ENCODE results near the gene POLR2J.
A peak's percentile ranks its signal among the peaks of the same experiment; 100 is the strongest.

POLR2J gene

GRCh38 chr7:102433219-102434038 lies 45.3 kb downstream of the POLR2J start, which contains the start of gene ORAI2:
Gene ORAI2 (plus strand): TSS chr7:102433575. CDS start chr7:102438957, 5,382 bp downstream.
- DNase-seq (ENCODE audit: low spot score): peak; percentile 78
- POLR2A ChIA-PET (ENCODE audit: low non-redundant PET): interaction anchor here (0.7 kb wide), 1 partner anchor 39 kb away, joined by 3 read pairs; no protein-coding TSS in a partner anchor
- TF ChIP-seq, protein P1, sequence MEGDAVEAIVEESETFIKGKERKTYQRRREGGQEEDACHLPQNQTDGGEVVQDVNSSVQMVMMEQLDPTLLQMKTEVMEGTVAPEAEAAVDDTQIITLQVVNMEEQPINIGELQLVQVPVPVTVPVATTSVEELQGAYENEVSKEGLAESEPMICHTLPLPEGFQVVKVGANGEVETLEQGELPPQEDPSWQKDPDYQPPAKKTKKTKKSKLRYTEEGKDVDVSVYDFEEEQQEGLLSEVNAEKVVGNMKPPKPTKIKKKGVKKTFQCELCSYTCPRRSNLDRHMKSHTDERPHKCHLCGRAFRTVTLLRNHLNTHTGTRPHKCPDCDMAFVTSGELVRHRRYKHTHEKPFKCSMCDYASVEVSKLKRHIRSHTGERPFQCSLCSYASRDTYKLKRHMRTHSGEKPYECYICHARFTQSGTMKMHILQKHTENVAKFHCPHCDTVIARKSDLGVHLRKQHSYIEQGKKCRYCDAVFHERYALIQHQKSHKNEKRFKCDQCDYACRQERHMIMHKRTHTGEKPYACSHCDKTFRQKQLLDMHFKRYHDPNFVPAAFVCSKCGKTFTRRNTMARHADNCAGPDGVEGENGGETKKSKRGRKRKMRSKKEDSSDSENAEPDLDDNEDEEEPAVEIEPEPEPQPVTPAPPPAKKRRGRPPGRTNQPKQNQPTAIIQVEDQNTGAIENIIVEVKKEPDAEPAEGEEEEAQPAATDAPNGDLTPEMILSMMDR (conservative IDR thresholded peaks at IDR 0.05; ENCODE audit: low read depth): no peak

DNA sequence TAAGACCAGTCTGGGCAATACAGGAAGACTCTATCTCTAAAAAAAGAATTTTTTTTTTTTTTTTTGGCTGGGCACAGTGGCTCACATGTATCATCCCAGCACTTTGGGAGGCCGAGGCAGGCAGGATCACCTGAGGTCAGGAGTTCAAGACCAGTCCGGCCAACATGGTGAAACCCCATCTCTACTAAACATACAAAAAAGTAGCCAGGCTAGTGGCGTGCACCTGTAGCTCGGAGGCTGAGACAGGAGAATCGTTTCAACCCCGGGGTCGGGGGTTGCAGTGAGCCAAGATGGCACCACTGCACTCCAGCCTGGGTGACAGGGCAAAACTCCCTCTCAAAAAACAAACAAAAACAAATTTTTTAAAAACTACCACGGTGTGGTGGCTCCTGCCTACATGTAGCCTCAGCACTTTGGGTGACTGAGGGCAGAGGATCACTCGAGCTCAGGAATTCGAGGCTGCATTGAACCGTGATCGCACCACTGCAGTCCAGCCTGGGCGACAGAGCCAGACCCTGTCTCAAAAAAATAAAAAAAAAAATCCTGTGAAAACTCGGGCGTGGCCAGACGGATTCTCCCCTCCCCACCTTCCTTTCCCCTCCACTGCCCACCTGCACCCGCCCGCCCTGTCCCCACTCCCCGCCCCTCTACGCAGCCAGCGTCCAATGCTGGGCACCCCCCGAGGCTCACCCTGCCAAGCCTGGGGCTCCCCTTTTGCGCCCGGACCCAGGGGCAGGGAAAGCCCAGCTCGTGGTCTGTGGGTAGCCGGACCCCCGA lies 46.1 kb downstream of the POLR2J start:
- no peak for DNase-seq (ENCODE audit: low spot score)
- ChIA-PET POLR2A (ENCODE audit: low non-redundant PET) (interaction anchor here (0.5 kb wide), 1 partner anchor 112 kb away, joined by 5 read pairs; no protein-coding TSS in a partner anchor), CTCF (no interaction called here)
- TF ChIP-seq, protein P1 (conservative IDR thresholded peaks at IDR 0.05; ENCODE audit: low read depth): no peak
- peak overlapping the region; percentile 89 for H3K27ac ChIP-seq

More at GRCh38 chr7:102433219-102434038, 45.3 kb downstream of the POLR2J start, which contains the start of gene ORAI2:
- peak within 1 kb of the TSS; percentile 89 for H3K27ac ChIP-seq
- CTCF ChIA-PET: interaction anchor here (0.6 kb wide), 1 partner anchor 18 kb away, joined by 3 read pairs; no protein-coding TSS in a partner anchor

DNA sequence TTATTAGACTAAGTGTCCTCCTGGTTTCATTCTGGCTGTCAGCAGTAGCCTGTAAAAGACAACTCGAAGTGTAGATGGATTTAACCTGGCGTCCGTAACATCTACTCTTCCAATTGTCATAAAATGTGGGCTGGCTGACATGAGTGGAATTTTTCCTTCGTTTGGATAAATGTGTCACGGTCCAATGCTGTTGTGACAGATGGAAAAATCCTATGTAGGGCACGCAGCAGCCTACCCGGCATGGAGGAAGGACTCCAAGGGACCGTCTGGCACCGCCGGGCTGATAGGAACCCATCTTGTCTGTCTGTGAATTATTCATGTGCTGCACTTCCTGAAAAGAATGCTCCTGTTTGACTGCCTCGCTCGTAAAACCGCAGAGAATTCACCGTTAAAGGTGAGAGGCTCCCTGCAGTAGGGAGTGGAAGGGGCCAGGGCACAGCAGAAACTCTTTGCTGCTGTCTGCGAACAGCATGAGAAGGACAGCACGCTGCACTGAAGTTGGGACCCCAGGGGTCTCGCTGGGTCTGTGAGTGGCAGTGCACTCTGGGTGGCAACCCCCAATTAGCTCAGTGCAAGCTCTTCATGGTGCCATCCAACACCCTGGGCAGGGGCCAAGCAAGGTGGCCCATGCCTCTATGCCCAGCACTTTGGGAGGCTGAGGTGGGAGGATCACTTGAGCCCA lies 47.0 kb downstream of the POLR2J start:
- ChIA-PET POLR2A (ENCODE audit: low non-redundant PET) (interaction anchor here (0.5 kb wide), 1 partner anchor 112 kb away, joined by 5 read pairs; no protein-coding TSS in a partner anchor), CTCF (no interaction called here)
- peak overlapping the region; percentile 89 for H3K27ac ChIP-seq
- TF ChIP-seq, protein P1 (conservative IDR thresholded peaks at IDR 0.05; ENCODE audit: low read depth): no peak
- DNase-seq (ENCODE audit: low spot score): no peak

- TF ChIP-seq, protein P1 (conservative IDR thresholded peaks at IDR 0.05; ENCODE audit: low read depth): no peak
- CTCF ChIA-PET: interaction anchor here (0.8 kb wide), 1 partner anchor 16 kb away, joined by 3 read pairs; no protein-coding TSS in a partner anchor
- POLR2A ChIA-PET (ENCODE audit: low non-redundant PET): no interaction called here
- peak overlapping the region; percentile 89 for H3K27ac ChIP-seq
- DNase-seq (ENCODE audit: low spot score): no peak
Observed at GRCh38 chr7:102429141-102429899, 49.4 kb downstream of the POLR2J start.

DNA sequence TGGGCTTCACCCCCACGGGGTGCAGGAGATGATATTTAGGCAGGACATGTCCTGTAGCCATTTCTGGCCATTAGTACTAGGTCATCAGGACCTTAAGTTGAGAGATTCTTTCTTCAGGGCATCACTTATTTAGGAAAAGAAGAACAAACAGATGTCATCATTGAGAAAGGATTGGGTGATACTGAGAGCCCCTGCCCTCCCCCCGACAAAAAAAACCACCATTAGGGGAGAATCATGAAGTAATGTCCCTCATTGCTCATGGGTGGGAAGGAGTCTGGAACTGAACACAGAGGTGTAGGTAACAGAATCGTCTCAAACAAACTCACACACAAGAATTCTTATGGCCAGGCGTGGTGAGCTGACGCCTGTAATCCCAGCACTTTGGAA lies 51.7 kb downstream of the POLR2J start:
- peak overlapping the region; percentile 44 for H3K27ac ChIP-seq
- POLR2A ChIA-PET (ENCODE audit: low non-redundant PET): no interaction called here
- DNase-seq (ENCODE audit: low spot score): no peak
- TF ChIP-seq, protein P1 (conservative IDR thresholded peaks at IDR 0.05; ENCODE audit: low read depth): no peak
- CTCF ChIA-PET: interaction anchor here (0.6 kb wide), 1 partner anchor 155 kb away, joined by 4 read pairs; no protein-coding TSS in a partner anchor

Measured in RWPE1 (cell line).